GM12878 (cell line): Measurements from ENCODE around the gene GLO1. TPM values are rescaled to one million over a fixed set of nuclear protein-coding genes. Genes with fewer than 3 reads are reported as not detected.
A peak's percentile ranks its signal among the peaks of the same experiment; 100 is the strongest.

Source experiments
- ATAC-seq: fragments of 200-7000 bp; cut with Tn5 transposase; 3 replicates; pipeline ENCODE4 v1.9.1; 2020; ENCODE audit warnings: mild to moderate bottlenecking, moderate library complexity
- BruUV-seq: library from RNA; stranded (reverse); fragments of 400-500 nt; replicated peaks from 2 replicates; lab custom pipeline; 2021; lab: Mats Ljungman, UMichigan
- CTCF ChIA-PET: fragments of 300-600 bp; sonication (Branson Sonifier 250); formaldehyde crosslinking; extraction: SDS; loops from one replicate; lab custom pipeline; 2021; ENCODE audit warnings: inconsistent platforms; lab: Yijun Ruan, JAX
- POLR2A ChIA-PET: fragments of 350-600 bp; formaldehyde crosslinking; extraction: SDS; loops from one replicate; lab custom pipeline; 2021; ENCODE audit warnings: inconsistent platforms; lab: Charles Lee
- RAD21 ChIA-PET: fragments of 300-600 bp; sonication (Branson Sonifier 250); formaldehyde crosslinking; loops from one replicate; lab custom pipeline; 2023; ENCODE audit warnings: antibody characterized with exemption; ENCODE audit not compliant: unreplicated experiment; lab: Charles Lee
- SMC1A ChIA-PET: fragments of 300-600 bp; sonication (Branson Sonifier 250); formaldehyde crosslinking; loops from one replicate; lab custom pipeline; 2023; ENCODE audit not compliant: unreplicated experiment, uncharacterized antibody; lab: Charles Lee
- DNase-seq: peaks from one replicate; pipeline ENCODE4 v3.0.0-alpha.2; 2011; ENCODE audit warnings: low read depth, low spot score
- FAIRE-seq: peaks from 3 replicates; lab custom pipeline; 2011; peaks lifted over from hg19 to GRCh38; lab: Jason Lieb, UNC
- H2AFZ ChIP-seq: 2 replicates; pipeline ENCODE4 v1.6.0; 2011; ENCODE audit warnings: low read depth, low read length, control low read depth; ENCODE audit not compliant: control insufficient read depth
- H3K27ac ChIP-seq: 2 replicates; pipeline ENCODE4 v1.5.1; 2011; ENCODE audit warnings: control low read depth; ENCODE audit not compliant: control insufficient read depth, insufficient read depth
- H3K27me3 ChIP-seq, 2 experiments: replicated peaks in 1 of 2; 2 replicates each; pipeline versions ENCODE4 v1.6.0 to v1.6.1; 2011; ENCODE audit warnings: low read length in 1 of 2; ENCODE audit not compliant: control insufficient read depth in 2 of 2, insufficient read depth in 2 of 2
- H3K36me3 ChIP-seq, 2 experiments: 2 replicates each; pipeline ENCODE4 v1.5.1; 2011; ENCODE audit warnings: low read length in 1 of 2; ENCODE audit not compliant: control insufficient read depth in 2 of 2, insufficient read depth in 2 of 2
- H3K4me1 ChIP-seq: 2 replicates; pipeline ENCODE4 v1.6.1; 2011; ENCODE audit warnings: mild to moderate bottlenecking, low read length, moderate library complexity, mixed read lengths; ENCODE audit not compliant: control insufficient read depth, insufficient read depth
- H3K4me2 ChIP-seq: 2 replicates; pipeline ENCODE4 v1.6.0; 2011; ENCODE audit warnings: control low read depth; ENCODE audit not compliant: control insufficient read depth, insufficient read depth
- H3K4me3 ChIP-seq: fragments of 200-600 bp; sonication (generic); 2 replicates; pipeline ENCODE4 v1.5.1; 2016
- H3K79me2 ChIP-seq: 2 replicates; pipeline ENCODE4 v1.6.0; 2011; ENCODE audit warnings: low read length; ENCODE audit not compliant: control insufficient read depth, insufficient read depth
- H3K9ac ChIP-seq: 2 replicates; pipeline ENCODE4 v1.8.0; 2011; ENCODE audit warnings: low read length, control low read depth, mixed read lengths; ENCODE audit not compliant: control insufficient read depth, insufficient read depth
- H3K9me3 ChIP-seq: replicated peaks from 3 replicates; pipeline ENCODE4 v1.5.1; 2011; ENCODE audit warnings: mild to moderate bottlenecking, low read length; ENCODE audit not compliant: control insufficient read depth, insufficient read depth
- H4K20me1 ChIP-seq: 2 replicates; pipeline ENCODE4 v1.6.0; 2011; ENCODE audit not compliant: control insufficient read depth, insufficient read depth
- ETV6 ChIP-seq, 2 experiments: fragments of 450-650 bp in 1 of 2; IDR thresholded peaks in 1 of 2; conservative IDR thresholded peaks in 1 of 2; 2 replicates each; pipeline ENCODE4 v1.6.1; 2014; ENCODE audit warnings: antibody characterized with exemption in 1 of 2, borderline replicate concordance in 1 of 2, low read depth in 1 of 2, mild to moderate bottlenecking in 1 of 2, moderate library complexity in 1 of 2
- GABPA ChIP-seq: IDR thresholded peaks from 2 replicates; pipeline ENCODE4 v1.6.1; 2014; ENCODE audit warnings: antibody characterized with exemption, low read depth, mild to moderate bottlenecking, inconsistent platforms
- HSF1 ChIP-seq: fragments of 150-350 bp; IDR thresholded peaks from 2 replicates; pipeline ENCODE4 v1.6.1; 2014; ENCODE audit warnings: mild to moderate bottlenecking, low read depth, low read length
- IKZF2 ChIP-seq, 2 experiments: fragments of 450-650 bp; IDR thresholded peaks; 2 replicates each; pipeline ENCODE4 v1.6.1; 2017; ENCODE audit warnings: mild to moderate bottlenecking in 2 of 2, moderate library complexity in 2 of 2
- IRF3 ChIP-seq: fragments of 450-650 bp; IDR thresholded peaks from 2 replicates; pipeline ENCODE4 v1.6.1; 2014; ENCODE audit warnings: mild to moderate bottlenecking
- MTA2 ChIP-seq: fragments of 450-650 bp; IDR thresholded peaks from 2 replicates; pipeline ENCODE4 v1.6.1; 2016; ENCODE audit warnings: low read depth, mild to moderate bottlenecking, moderate library complexity
- POLR2AphosphoS2 ChIP-seq: IDR thresholded peaks from 2 replicates; pipeline ENCODE4 v1.6.1; 2011; ENCODE audit warnings: low read depth, mild to moderate bottlenecking, low read length, improper control_type of control experiment, moderate library complexity
- SMAD5 ChIP-seq: IDR thresholded peaks from 2 replicates; pipeline ENCODE4 v1.6.1; 2016; ENCODE audit warnings: antibody characterized with exemption, low read depth
- SMARCA5 ChIP-seq: fragments of 450-650 bp; IDR thresholded peaks from 2 replicates; pipeline ENCODE4 v1.6.1; 2017; ENCODE audit warnings: mild to moderate bottlenecking
- SREBF1 ChIP-seq: IDR thresholded peaks from 2 replicates; pipeline ENCODE4 v1.6.1; 2012; ENCODE audit warnings: mild to moderate bottlenecking, low read length
- TARDBP ChIP-seq: IDR thresholded peaks from 2 replicates; pipeline ENCODE4 v1.6.1; 2016; ENCODE audit warnings: borderline replicate concordance
- TBL1XR1 ChIP-seq: IDR thresholded peaks from 2 replicates; pipeline ENCODE4 v1.6.1; 2012; ENCODE audit warnings: low read depth, low read length, improper control_type of control experiment
- YBX1 ChIP-seq: fragments of 450-650 bp; IDR thresholded peaks from 2 replicates; pipeline ENCODE4 v1.6.1; 2016; ENCODE audit warnings: antibody characterized with exemption
- ZNF207 ChIP-seq: fragments of 450-650 bp; IDR thresholded peaks from 2 replicates; pipeline ENCODE4 v1.6.1; 2014; ENCODE audit warnings: antibody characterized with exemption, mild to moderate bottlenecking, borderline replicate concordance
- ZNF24 ChIP-seq: fragments of 450-650 bp; IDR thresholded peaks from 2 replicates; pipeline ENCODE4 v1.6.1; 2017; ENCODE audit warnings: antibody characterized with exemption, mild to moderate bottlenecking
- ZNF274 ChIP-seq: IDR thresholded peaks from one replicate; pipeline ENCODE4 v1.8.0; 2011; ENCODE audit not compliant: insufficient read length, insufficient read depth
- ZZZ3 ChIP-seq: IDR thresholded peaks from 2 replicates; pipeline ENCODE4 v1.6.1; 2011; ENCODE audit warnings: low read depth; ENCODE audit not compliant: control insufficient read depth, insufficient read length
- WGBS: methylation state at CpG from one replicate; pipeline ENCODE4 v1.1.6; 2016; ENCODE audit warnings: low lambda C conversion rate; ENCODE audit not compliant: insufficient replicate concordance, insufficient coverage; ENCODE audit errors: missing lambda C conversion rate; 5-methylcytosine and 5-hydroxymethylcytosine counted together
- in situ Hi-C: fragments of 300-500 bp; cut with MboI; formaldehyde crosslinking; loops from 9 replicates; pipeline ENCODE4 v1.14.3; 2018; ENCODE audit warnings: mixed read lengths
- intact Hi-C: fragments of 100-400 bp; cut with micrococcal nuclease; formaldehyde crosslinking; loops from one replicate; pipeline ENCODE4 v1.14.2; 2022; ENCODE audit not compliant: unreplicated experiment
- polyA plus RNA-seq, 11 experiments: library from polyadenylated mRNA; depleted of rRNA in 4 of 11; unstranded in 6 of 11; stranded (reverse) in 5 of 11; fragments of >200 nt; fragmentation: Nextera tagmentation in 4 of 11; fragmentation: Illumina TruSeq in 1 of 11; extraction: Ambion mirVana in 4 of 11; extraction: Trizol in 1 of 11; gene quantifications; 1 replicate in 1 of 11; 2 replicates in 10 of 11; pipeline versions ENCODE4 v1.2.1 to v1.2.3, GENCODE V29; 2011 to 2016; ENCODE audit warnings: inconsistent platforms in 2 of 11, missing spikeins in 2 of 11, low read depth in 1 of 11
- total RNA-seq, 4 experiments: library from RNA; depleted of rRNA in 3 of 4; stranded (reverse); fragments of >200 nt in 3 of 4; fragmentation: Illumina TruSeq in 1 of 4; extraction: Trizol in 1 of 4; gene quantifications; 2 replicates each; pipeline versions ENCODE4 v1.2.1 to v1.2.3, GENCODE V29; 2013 to 2021

GLO1 gene
- total and polyA plus RNA-seq, 10 of the 15 experiments (the other 5 are each of a cell fraction or from before 2014, with no cell fraction given) = 105 to 227 (median 150) TPM

- TF ChIP-seq MTA2 (0 out of 2 replicates have a peak, but pooled peaks have one; percentile 21), SREBF1 (no peak), TBL1XR1 (no peak), GABPA (no peak), HSF1 (no peak), ZNF274 (no peak), SMAD5 (no peak), IKZF2 (IDR thresholded peaks at IDR 0.05) (0 out of 4 replicates have a peak, but pooled peaks of 1 of the 2 experiments have one; percentile 2)
Observed at GRCh38 chr6:38676974-38677544, 25.9 kb downstream of the GLO1 start (continued).

- in situ Hi-C loops = no loop called here
- Histone ChIP-seq H3K9me3 (no peaks in the 10 kb centered on the region; the same call in 2 of the 3 replicates), H3K27me3 (no peaks in the 10 kb centered on the region), H2AFZ (no peak overlapping the region), H3K27ac (peak overlapping the region; percentile 62), H3K79me2 (no peaks in the 10 kb centered on the region), H4K20me1 (no peaks in the 10 kb centered on the region), H3K4me3 (no peak overlapping the region), H3K4me1 (peaks cover 33% of the 10 kb centered on the region), H3K4me2 (peak overlapping the region; percentile 36), H3K9ac (no peak overlapping the region), H3K36me3 (peaks cover 2 to 14% of the 10 kb centered on the region in 2 experiments; a peak in 3 of 4 replicates)
- POLR2A ChIA-PET = interaction anchor here (1.3 to 2.1 kb wide), 2 partner anchors 11 to 13 kb away, joined by 3 to 5 read pairs; no protein-coding TSS in a partner anchor
- CTCF ChIA-PET = interaction anchor here (1.1 kb wide), 1 partner anchor 12 kb away, joined by 4 read pairs; no protein-coding TSS in a partner anchor
- SMC1A ChIA-PET = interaction anchor here (1.3 to 2.8 kb wide), 4 partner anchors 8 to 641 kb away, joined by 4 to 14 read pairs (median 8); no protein-coding TSS in a partner anchor
- FAIRE-seq = no peak
- ATAC-seq = peak; percentile 35
- WGBS = 51% methylated on average over 2 of the region's 2 CpGs
- TSS peak; percentile 76 for BruUV-seq
- peak; percentile 21 for DNase-seq
- RAD21 ChIA-PET = interaction anchor here (1.0 kb wide), 1 partner anchor 106 kb away, joined by 4 read pairs; no protein-coding TSS in a partner anchor
- intact Hi-C loops = loop anchor here (10.0 kb wide), 2 partner anchors 642 to 982 kb away; partner anchors contain the start of gene MDGA1
- no peak for TF ChIP-seq ETV6 (conservative IDR thresholded peaks at IDR 0.05 in 1 of 2, IDR thresholded peaks at IDR 0.05 in 1 of 2; ENCODE audit: borderline replicate concordance in 1 of 2, low read depth in 1 of 2)
- no peak for TF ChIP-seq ZNF24
- TF ChIP-seq IRF3 = no peak
- TF ChIP-seq HSF1 = no peak
- no peak for TF ChIP-seq ZNF207
- TF ChIP-seq SMARCA5 = no peak
- no peak for TF ChIP-seq POLR2AphosphoS2
- TF ChIP-seq TARDBP = no peak
- no peak for TF ChIP-seq YBX1
- TF ChIP-seq ZZZ3 = no peak
Observed at GRCh38 chr6:38676236-38676973, 26.5 kb downstream of the GLO1 start.
